K562 (cell line): Measurements from ENCODE around the gene ENO2. TPM values are rescaled to one million over a fixed set of nuclear protein-coding genes. Genes with fewer than 3 reads are reported as not detected.

Source experiments
- ARID1B ChIP-seq: fragments of 450-650 bp; IDR thresholded peaks from 2 replicates; pipeline ENCODE4 v1.6.1; 2016; ENCODE audit warnings: antibody characterized with exemption, mild to moderate bottlenecking, inconsistent platforms
- BCL6 ChIP-seq: fragments of 250-450 bp; sonication (Bioruptor Pico); IDR thresholded peaks from 2 replicates; pipeline ENCODE4 v1.4.0; 2020
- BDP1 ChIP-seq: IDR thresholded peaks from 3 replicates; pipeline ENCODE4 v1.6.1; 2011; ENCODE audit not compliant: insufficient read length, insufficient read depth
- CEBPG ChIP-seq, 3 experiments: fragments of 200-800 bp in 1 of 3; sonication (Bioruptor generic) in 1 of 3; sonication (generic) in 1 of 3; formaldehyde crosslinking in 1 of 3; IDR thresholded peaks in 2 of 3; conservative IDR thresholded peaks in 1 of 3; 2 replicates each; pipeline versions ENCODE4 v1.6.1 to v1.8.0; 2016 to 2022; ENCODE audit warnings: missing compliant biosample characterization in 2 of 3, missing genetic modification characterization in 2 of 3, mild to moderate bottlenecking in 1 of 3, missing genetic modification reagents in 1 of 3
- E2F8 ChIP-seq: fragments of 450-650 bp; IDR thresholded peaks from 2 replicates; pipeline ENCODE4 v1.7.1; 2018; ENCODE audit warnings: mild to moderate bottlenecking, low read depth; ENCODE audit not compliant: partially characterized antibody
- GTF2F1 ChIP-seq: IDR thresholded peaks from 2 replicates; pipeline ENCODE4 v1.6.1; 2011; ENCODE audit warnings: low read depth, low read length, improper control_type of control experiment
- MAFK ChIP-seq: IDR thresholded peaks from 2 replicates; pipeline ENCODE4 v1.6.1; 2011; ENCODE audit warnings: low read length, improper control_type of control experiment
- MYC ChIP-seq, 2 experiments: fragments of 250-450 bp in 1 of 2; sonication (Bioruptor Pico) in 1 of 2; IDR thresholded peaks; 2 replicates each; pipeline versions ENCODE4 v1.5.1 to v1.6.1; 2012 to 2021; ENCODE audit warnings: low read depth in 2 of 2, borderline replicate concordance in 1 of 2, improper control_type of control experiment in 1 of 2, low read length in 1 of 2, mild to moderate bottlenecking in 1 of 2, moderate library complexity in 1 of 2
- NFIX ChIP-seq: fragments of 250-450 bp; sonication (Bioruptor Pico); IDR thresholded peaks from 2 replicates; pipeline ENCODE4 v1.4.0; 2020; ENCODE audit warnings: low read depth, mild to moderate bottlenecking, moderate library complexity
- PPARD ChIP-seq: fragments of 250-450 bp; sonication (Bioruptor Pico); IDR thresholded peaks from 2 replicates; pipeline ENCODE4 v1.8.0; 2022; ENCODE audit warnings: inconsistent platforms, mild to moderate bottlenecking, moderate library complexity
- PRPF4 ChIP-seq: fragments of 200-400 bp; formaldehyde crosslinking; IDR thresholded peaks from one replicate; pipeline ENCODE4 v1.6.1; 2017; ENCODE audit warnings: low read length, low read depth, mild to moderate bottlenecking; ENCODE audit not compliant: insufficient read depth, poor library complexity, severe bottlenecking
- RNF219 ChIP-seq: fragments of 250-450 bp; sonication (Bioruptor Pico); IDR thresholded peaks from 2 replicates; pipeline ENCODE4 v1.5.0; 2022; ENCODE audit warnings: mild to moderate bottlenecking
- SMARCA4 ChIP-seq: fragments of 450-650 bp; IDR thresholded peaks from 2 replicates; pipeline ENCODE4 v1.6.1; 2016
- TEAD1 ChIP-seq, 2 experiments: fragments of 450-650 bp in 1 of 2; sonication (generic) in 1 of 2; formaldehyde crosslinking; IDR thresholded peaks; 2 replicates each; pipeline versions ENCODE4 v1.4.0 to v1.8.0; 2020 to 2022; ENCODE audit warnings: mild to moderate bottlenecking in 2 of 2, missing genetic modification reagents in 1 of 2
- ZFX ChIP-seq: sonication (generic); formaldehyde crosslinking; IDR thresholded peaks from 2 replicates; pipeline ENCODE4 v1.8.0; 2022; ENCODE audit warnings: mild to moderate bottlenecking, missing genetic modification reagents, moderate library complexity
- ZNF146 ChIP-seq: IDR thresholded peaks from one replicate; pipeline ENCODE4 v1.6.1; 2018; ENCODE audit warnings: missing compliant biosample characterization; ENCODE audit not compliant: unreplicated experiment
- ZNF165 ChIP-seq: fragments of 250-450 bp; sonication (Bioruptor Pico); IDR thresholded peaks from 2 replicates; pipeline ENCODE4 v1.4.0; 2020; ENCODE audit warnings: borderline replicate concordance
- ZNF197 ChIP-seq: fragments of 200-800 bp; sonication (Bioruptor generic); IDR thresholded peaks from 2 replicates; pipeline ENCODE4 v1.6.1; 2016; ENCODE audit warnings: low read depth, missing genetic modification characterization, missing compliant biosample characterization
- ZNF561 ChIP-seq: fragments of 450-650 bp; formaldehyde crosslinking; conservative IDR thresholded peaks from 2 replicates; pipeline ENCODE4 v1.4.0; 2020; ENCODE audit warnings: mild to moderate bottlenecking, moderate library complexity
- polyA plus RNA-seq, 8 experiments: library from polyadenylated mRNA; depleted of rRNA in 4 of 8; stranded (reverse) in 5 of 8; unstranded in 3 of 8; fragments of >200 nt; fragmentation: Nextera tagmentation in 2 of 8; fragmentation: Illumina TruSeq in 1 of 8; extraction: Ambion mirVana in 2 of 8; extraction: Trizol in 1 of 8; gene quantifications; 2 replicates each; pipeline versions ENCODE4 v1.2.1 to v1.2.3, GENCODE V29; 2011 to 2014; ENCODE audit warnings: inconsistent platforms in 1 of 8, missing spikeins in 1 of 8
- total RNA-seq, 7 experiments: library from RNA; depleted of rRNA in 6 of 7; stranded (reverse); fragments of >200 nt in 6 of 7; fragmentation: Illumina TruSeq in 2 of 7; extraction: Trizol in 2 of 7; gene quantifications; 2 replicates each; pipeline versions ENCODE4 v1.2.1 to v1.2.3, GENCODE V29; 2011 to 2021; ENCODE audit warnings: low replicate concordance in 1 of 7
- TF ChIP-seq, protein P1 (sequence below): fragments of 250-450 bp; sonication (Bioruptor Pico); IDR thresholded peaks from 2 replicates; pipeline ENCODE4 v1.8.0; 2021; ENCODE audit warnings: mild to moderate bottlenecking, moderate library complexity

The ENO2 gene
- total and polyA plus RNA-seq, 9 of the 15 experiments (the other 6 are each of a cell fraction or from before 2014, with no cell fraction given) = 10.9 to 43.3 (median 21.0) TPM

DNA sequence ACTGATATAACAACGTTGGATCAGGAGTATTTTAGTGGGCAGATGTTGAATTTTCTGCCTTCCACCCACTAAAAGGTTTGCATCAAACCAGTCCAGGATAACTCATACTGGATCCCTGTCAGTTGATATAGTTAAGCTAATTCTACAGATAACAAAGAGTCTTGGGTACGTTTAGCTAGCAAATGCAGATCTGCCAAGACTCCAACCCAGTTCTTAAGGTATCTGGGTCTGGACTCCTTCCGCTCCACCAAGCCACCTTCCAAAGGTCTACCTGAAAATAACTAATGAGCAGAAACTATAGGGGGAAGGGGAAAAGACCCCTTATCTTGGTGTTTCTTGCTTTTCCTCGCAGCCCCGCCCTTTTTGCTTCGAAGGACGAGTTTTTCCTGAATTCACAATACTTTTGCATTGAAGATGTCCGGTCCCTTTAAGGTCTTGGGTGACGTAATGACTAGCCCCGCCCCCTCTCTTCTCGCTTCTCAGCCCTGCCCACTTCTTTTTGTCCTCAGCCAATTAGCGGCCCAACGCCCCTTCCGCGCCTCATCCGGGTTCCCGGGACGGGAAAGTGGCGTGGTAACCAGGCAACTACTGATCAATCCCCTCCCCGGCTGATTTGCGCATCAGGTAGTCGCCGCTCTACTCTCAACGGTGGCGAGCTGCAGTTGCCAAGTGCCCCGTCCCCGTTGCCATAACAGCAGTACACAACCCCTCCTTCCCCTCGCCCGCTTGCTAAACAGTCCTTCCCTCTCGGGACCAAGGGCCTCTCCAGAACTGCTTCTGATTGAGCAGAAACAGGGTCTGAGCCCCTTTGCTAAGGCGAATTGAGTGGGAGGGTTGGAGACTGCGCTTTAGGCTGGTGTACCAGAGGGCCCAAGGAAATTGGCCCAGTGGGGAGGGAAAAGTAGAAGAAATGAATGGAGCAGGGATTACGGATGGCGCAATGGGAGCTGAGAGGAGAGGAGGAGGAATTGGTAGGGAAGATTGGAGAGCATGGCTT, 9.8 kb upstream of the ENO2 start, which contains the start of gene LRRC23 (continued):
- TF ChIP-seq CEBPG (CRISPR knock-in tag; IDR thresholded peaks at IDR 0.05) (peak; percentile 50; the same call in 1 of the 2 replicates), CEBPG (tag; conservative IDR thresholded peaks at IDR 0.05 in 1 of 2, IDR thresholded peaks at IDR 0.05 in 1 of 2) (peak; percentile 58 to 79; a peak in 3 of 4 replicates), NFIX (CRISPR knock-in tag) (no peak), ZNF146 (CRISPR knock-in tag) (no peak), PPARD (CRISPR knock-in tag) (no peak), E2F8 (no peak), GTF2F1 (no peak), ZNF197 (CRISPR knock-in tag) (no peak), ZNF165 (CRISPR knock-in tag) (no peak), BDP1 (no peak), MAFK (no peak), PRPF4 (no peak), ZNF561 (CRISPR knock-in tag) (no peak), BCL6 (CRISPR knock-in tag) (no peak), RNF219 (no peak), MYC (IDR thresholded peaks at IDR 0.05; ENCODE audit: low read depth, low read length) (no peak), MYC (CRISPR knock-in tag; IDR thresholded peaks at IDR 0.05; ENCODE audit: borderline replicate concordance, low read depth) (no peak), TEAD1 (CRISPR knock-in tag; IDR thresholded peaks at IDR 0.05) (no peak), ZFX (peak; percentile 66), ARID1B (no peak), SMARCA4 (no peak)
- TF ChIP-seq, protein P1, sequence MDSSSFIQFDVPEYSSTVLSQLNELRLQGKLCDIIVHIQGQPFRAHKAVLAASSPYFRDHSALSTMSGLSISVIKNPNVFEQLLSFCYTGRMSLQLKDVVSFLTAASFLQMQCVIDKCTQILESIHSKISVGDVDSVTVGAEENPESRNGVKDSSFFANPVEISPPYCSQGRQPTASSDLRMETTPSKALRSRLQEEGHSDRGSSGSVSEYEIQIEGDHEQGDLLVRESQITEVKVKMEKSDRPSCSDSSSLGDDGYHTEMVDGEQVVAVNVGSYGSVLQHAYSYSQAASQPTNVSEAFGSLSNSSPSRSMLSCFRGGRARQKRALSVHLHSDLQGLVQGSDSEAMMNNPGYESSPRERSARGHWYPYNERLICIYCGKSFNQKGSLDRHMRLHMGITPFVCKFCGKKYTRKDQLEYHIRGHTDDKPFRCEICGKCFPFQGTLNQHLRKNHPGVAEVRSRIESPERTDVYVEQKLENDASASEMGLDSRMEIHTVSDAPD (CRISPR knock-in tag) = no peak
